MM.1S (cell line): ENCODE results near the gene COL26A1.

ENCODE experiments used
- DNase-seq: peaks from one replicate; pipeline ENCODE4 v3.0.0-alpha.2; 2015
- H2AFZ ChIP-seq: fragments of 300-600 bp; sonication (generic); 2 replicates; pipeline ENCODE4 v1.6.0; 2016; ENCODE audit warnings: antibody characterized with exemption, low read length
- H3F3A ChIP-seq: fragments of 300-600 bp; sonication (generic); 2 replicates; pipeline ENCODE4 v1.6.1; 2016; ENCODE audit warnings: mild to moderate bottlenecking, antibody characterized with exemption, low read length, moderate library complexity, mixed read lengths; ENCODE audit not compliant: insufficient read depth
- H3K27ac ChIP-seq: fragments of 300-600 bp; sonication (generic); 2 replicates; pipeline ENCODE4 v1.5.1; 2016; ENCODE audit warnings: mild to moderate bottlenecking, low read length
- H3K27me3 ChIP-seq: fragments of 300-600 bp; sonication (generic); replicated peaks from 2 replicates; pipeline ENCODE4 v1.6.0; 2016; ENCODE audit warnings: low read length; ENCODE audit not compliant: insufficient read depth
- H3K36me3 ChIP-seq: fragments of 300-600 bp; sonication (generic); replicated peaks from 2 replicates; pipeline ENCODE4 v1.6.1; 2016; ENCODE audit warnings: mild to moderate bottlenecking, low read length, mixed read lengths; ENCODE audit not compliant: insufficient read depth
- H3K4me1 ChIP-seq: fragments of 300-600 bp; sonication (generic); 2 replicates; pipeline ENCODE4 v1.6.1; 2016; ENCODE audit warnings: low read length, mixed read lengths
- H3K4me2 ChIP-seq: fragments of 300-600 bp; sonication (generic); 2 replicates; pipeline ENCODE4 v1.6.0; 2016; ENCODE audit warnings: low read depth, low read length
- H3K4me3 ChIP-seq: fragments of 300-600 bp; sonication (generic); 2 replicates; pipeline ENCODE4 v1.5.1; 2016; ENCODE audit warnings: low read length, mixed read lengths
- H3K79me2 ChIP-seq: fragments of 300-600 bp; sonication (generic); 2 replicates; pipeline ENCODE4 v1.6.1; 2016; ENCODE audit warnings: mixed run types, low read length, mixed read lengths
- H3K9ac ChIP-seq: fragments of 300-600 bp; sonication (generic); 2 replicates; pipeline ENCODE4 v1.6.1; 2016; ENCODE audit warnings: low read length, mixed read lengths
- H3K9me2 ChIP-seq: fragments of 300-600 bp; sonication (generic); replicated peaks from 2 replicates; pipeline ENCODE4 v1.6.1; 2016; ENCODE audit warnings: mild to moderate bottlenecking, low read length, mixed read lengths; ENCODE audit not compliant: insufficient read depth
- H3K9me3 ChIP-seq: fragments of 300-600 bp; sonication (generic); replicated peaks from 2 replicates; pipeline ENCODE4 v1.6.1; 2016; ENCODE audit warnings: mild to moderate bottlenecking, low read length, mixed read lengths; ENCODE audit not compliant: insufficient read depth
- H4K20me1 ChIP-seq: fragments of 300-600 bp; sonication (generic); 2 replicates; pipeline ENCODE4 v1.6.1; 2016; ENCODE audit warnings: mild to moderate bottlenecking, low read length, moderate library complexity, mixed read lengths; ENCODE audit not compliant: insufficient read depth
- CTCF ChIP-seq: fragments of 300-600 bp; sonication (generic); IDR thresholded peaks from 2 replicates; pipeline ENCODE4 v1.5.1; 2016; ENCODE audit warnings: antibody characterized with exemption, low read length, mixed read lengths
- EZH2 ChIP-seq: fragments of 300-600 bp; sonication (generic); optimal IDR thresholded peaks from 2 replicates; pipeline ENCODE3; 2017; ENCODE audit warnings: low read depth, mild to moderate bottlenecking, antibody characterized with exemption, low read length, mixed read lengths
- EZH2phosphoT487 ChIP-seq: fragments of 300-600 bp; sonication (generic); IDR thresholded peaks from 2 replicates; pipeline ENCODE4 v1.6.1; 2018; ENCODE audit warnings: antibody characterized with exemption, low read length

COL26A1 gene

DNA sequence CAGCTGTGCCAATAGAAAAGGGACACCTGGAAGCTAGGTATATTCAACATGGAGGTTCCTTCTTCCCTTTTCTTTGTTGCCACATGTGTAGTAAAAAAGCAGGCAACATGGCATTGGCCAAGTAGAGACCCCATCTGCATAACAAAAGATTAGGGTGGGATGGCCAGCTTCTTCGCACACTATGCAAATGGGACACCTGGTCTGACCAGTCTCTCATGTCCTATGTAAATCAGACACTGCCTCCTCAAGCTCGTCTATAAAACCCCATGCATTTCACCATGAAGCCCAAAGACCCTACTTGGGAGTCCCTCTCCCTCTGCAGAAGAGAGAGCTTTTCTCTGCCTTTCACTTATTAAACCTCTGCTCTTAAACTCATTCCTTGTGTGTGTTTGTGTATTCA is 212.5 kb downstream of the COL26A1 start:
- DNase-seq: no peak
- no peaks in the 10 kb centered on the region for H3K9me3 ChIP-seq
- no peak overlapping the region for H3K4me2 ChIP-seq
- H3K9ac ChIP-seq: no peak overlapping the region
- no peak overlapping the region for H2AFZ ChIP-seq
- H3K9me2 ChIP-seq: no peaks in the 10 kb centered on the region
- TF ChIP-seq EZH2phosphoT487: no peak
- TF ChIP-seq CTCF: no peak
- no peak for TF ChIP-seq EZH2
- no peaks in the 10 kb centered on the region for H3K4me1 ChIP-seq
- H3F3A ChIP-seq: no peaks in the 10 kb centered on the region
- H3K79me2 ChIP-seq: no peaks in the 10 kb centered on the region
- H3K36me3 ChIP-seq: no peaks in the 10 kb centered on the region
- no peaks in the 10 kb centered on the region for H4K20me1 ChIP-seq
- no peak overlapping the region for H3K27ac ChIP-seq
- no peak overlapping the region for H3K4me3 ChIP-seq
- 0 out of 2 replicates have a peak, but pooled peaks cover 8% of the 10 kb centered on the region for H3K27me3 ChIP-seq

DNA sequence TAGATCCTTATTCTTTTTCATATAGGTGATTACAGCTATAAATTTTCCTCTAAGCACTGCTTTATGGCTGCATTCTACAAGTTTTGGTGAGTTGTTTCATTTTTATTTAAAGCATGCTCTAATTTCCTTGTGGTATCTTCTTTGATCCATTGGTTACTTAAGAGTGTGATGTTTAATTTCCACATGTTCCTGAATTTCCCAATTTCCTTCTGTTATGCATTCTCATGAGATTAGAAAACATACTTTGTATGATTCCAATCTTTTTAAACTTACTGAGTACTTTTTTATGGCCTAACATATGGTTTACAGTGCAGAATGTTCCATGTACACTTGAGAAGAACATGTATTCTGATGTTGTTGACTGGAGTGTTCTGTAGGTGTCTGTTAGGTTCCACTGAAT is 213.0 kb downstream of the COL26A1 start:
- H3K9me2 ChIP-seq: no peaks in the 10 kb centered on the region
- no peak overlapping the region for H3K9ac ChIP-seq
- no peak overlapping the region for H3K4me2 ChIP-seq
- no peak overlapping the region for H3K4me3 ChIP-seq
- H3K27ac ChIP-seq: no peak overlapping the region
- no peaks in the 10 kb centered on the region for H3F3A ChIP-seq
- H3K27me3 ChIP-seq: 0 out of 2 replicates have a peak, but pooled peaks cover 8% of the 10 kb centered on the region
- H3K36me3 ChIP-seq: no peaks in the 10 kb centered on the region
- H3K79me2 ChIP-seq: no peaks in the 10 kb centered on the region
- H3K4me1 ChIP-seq: no peaks in the 10 kb centered on the region
- H2AFZ ChIP-seq: no peak overlapping the region
- no peak for DNase-seq
- TF ChIP-seq EZH2phosphoT487 (no peak), CTCF (no peak), EZH2 (no peak)
- H4K20me1 ChIP-seq: no peaks in the 10 kb centered on the region
- H3K9me3 ChIP-seq: no peaks in the 10 kb centered on the region

DNA sequence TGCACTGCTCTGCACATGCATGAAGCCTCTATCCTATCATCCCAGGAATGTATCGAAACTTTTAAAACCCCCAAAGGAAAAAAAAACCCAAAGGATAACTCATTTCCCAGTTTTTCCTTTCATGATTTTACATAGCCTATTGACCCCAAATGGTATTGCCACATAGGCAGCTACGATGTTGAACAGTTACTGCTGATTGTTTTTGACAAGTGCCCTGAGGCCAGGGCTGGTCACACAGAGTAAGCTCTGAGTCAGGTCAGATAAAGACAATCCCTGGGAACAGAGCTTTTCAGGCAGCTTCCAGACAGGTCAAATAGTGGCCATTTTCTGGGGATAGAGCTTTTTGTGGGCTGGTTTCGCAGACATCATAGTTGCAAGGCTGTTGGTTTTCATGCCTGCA is 214.3 kb downstream of the COL26A1 start:
- H3K27me3 ChIP-seq: 0 out of 2 replicates have a peak, but pooled peaks cover 3% of the 10 kb centered on the region
- no peak overlapping the region for H3K4me3 ChIP-seq
- TF ChIP-seq EZH2phosphoT487 (no peak), EZH2 (no peak), CTCF (no peak)
- no peak overlapping the region for H3K9ac ChIP-seq
- no peaks in the 10 kb centered on the region for H3K9me2 ChIP-seq
- DNase-seq: no peak
- H3K4me1 ChIP-seq: no peaks in the 10 kb centered on the region
- no peaks in the 10 kb centered on the region for H3K36me3 ChIP-seq
- no peak overlapping the region for H3K4me2 ChIP-seq
- no peak overlapping the region for H3K27ac ChIP-seq
- H3F3A ChIP-seq: no peaks in the 10 kb centered on the region
- no peak overlapping the region for H2AFZ ChIP-seq
- no peaks in the 10 kb centered on the region for H4K20me1 ChIP-seq
- H3K9me3 ChIP-seq: no peaks in the 10 kb centered on the region
- no peaks in the 10 kb centered on the region for H3K79me2 ChIP-seq
